IMR-90 (cell line): ENCODE results near the gene LLCFC1. TPM values are rescaled to one million over a fixed set of nuclear protein-coding genes. Genes with fewer than 3 reads are reported as not detected.

Experiments
- ATAC-seq: fragments of 200-7000 bp; cut with Tn5 transposase; 2 replicates; pipeline ENCODE4 v1.9.1; 2020; ENCODE audit warnings: low read depth, mild to moderate bottlenecking, moderate library complexity
- BruUV-seq: library from RNA; stranded (reverse); fragments of 400-500 nt; replicated peaks from 2 replicates; lab custom pipeline; 2021; lab: Mats Ljungman, UMichigan
- CTCF ChIA-PET: fragments of 300-600 bp; formaldehyde crosslinking; extraction: SDS; loops from one replicate; lab custom pipeline; 2021; ENCODE audit warnings: antibody characterized with exemption; lab: Yijun Ruan, JAX
- POLR2A ChIA-PET: fragments of 300-600 bp; sonication (Branson Sonifier 250); formaldehyde crosslinking; loops from one replicate; lab custom pipeline; 2022; ENCODE audit warnings: antibody characterized with exemption; ENCODE audit not compliant: unreplicated experiment; lab: Charles Lee
- DNase-seq: peaks from one replicate; pipeline ENCODE4 v3.0.0; 2013
- H2AFZ ChIP-seq: replicated peaks from 2 replicates; pipeline ENCODE3; 2013; ENCODE audit warnings: low read length, mild to moderate bottlenecking; ENCODE audit not compliant: poor library complexity
- H2AK5ac ChIP-seq: 2 replicates; pipeline ENCODE4 v1.6.1; 2013; ENCODE audit warnings: low read depth, low read length, inconsistent platforms
- H2AK9ac ChIP-seq: replicated peaks from 2 replicates; pipeline ENCODE3; 2013; ENCODE audit warnings: mild to moderate bottlenecking, low read depth, low read length, moderate library complexity; ENCODE audit not compliant: poor library complexity
- H2BK120ac ChIP-seq: 2 replicates; pipeline ENCODE4 v1.6.1; 2013; ENCODE audit warnings: low read depth, low read length, inconsistent platforms
- H2BK15ac ChIP-seq: 3 replicates; pipeline ENCODE4 v1.6.1; 2013; ENCODE audit warnings: low read depth, low read length, inconsistent platforms
- H2BK20ac ChIP-seq: 2 replicates; pipeline ENCODE4 v1.6.1; 2013; ENCODE audit warnings: low read depth, mild to moderate bottlenecking, inconsistent platforms, low read length, moderate library complexity
- H2BK5ac ChIP-seq: 2 replicates; pipeline ENCODE4 v1.6.1; 2013; ENCODE audit warnings: mild to moderate bottlenecking, low read depth, low read length, inconsistent platforms; ENCODE audit not compliant: poor library complexity, severe bottlenecking
- H3K14ac ChIP-seq: replicated peaks from 2 replicates; pipeline ENCODE4 v1.6.1; 2013; ENCODE audit warnings: low read depth, low read length, inconsistent platforms
- H3K18ac ChIP-seq: 2 replicates; pipeline ENCODE4 v1.6.1; 2013; ENCODE audit warnings: low read depth, low read length, control low read depth
- H3K23ac ChIP-seq: 2 replicates; pipeline ENCODE4 v1.6.1; 2013; ENCODE audit warnings: low read depth, low read length, inconsistent platforms
- H3K27ac ChIP-seq: 2 replicates; pipeline ENCODE4 v1.5.1; 2013; ENCODE audit warnings: mild to moderate bottlenecking, control low read depth, low read length; ENCODE audit not compliant: insufficient read depth
- H3K27me3 ChIP-seq: 2 replicates; pipeline ENCODE4 v1.6.1; 2013; ENCODE audit warnings: low read length; ENCODE audit not compliant: control insufficient read depth, insufficient read depth
- H3K36me3 ChIP-seq: 2 replicates; pipeline ENCODE4 v1.6.1; 2013; ENCODE audit warnings: low read length, mixed read lengths; ENCODE audit not compliant: control insufficient read depth, insufficient read depth
- H3K4ac ChIP-seq: 2 replicates; pipeline ENCODE4 v1.6.1; 2013; ENCODE audit warnings: low read depth, low read length, inconsistent platforms
- H3K4me1 ChIP-seq: 2 replicates; pipeline ENCODE4 v1.6.1; 2013; ENCODE audit warnings: low read length, mixed read lengths; ENCODE audit not compliant: control insufficient read depth, insufficient read depth
- H3K4me2 ChIP-seq: 2 replicates; pipeline ENCODE4 v1.6.1; 2013; ENCODE audit warnings: low read depth, mild to moderate bottlenecking, control low read depth, low read length, moderate library complexity
- H3K4me3 ChIP-seq: 2 replicates; pipeline ENCODE4 v1.5.1; 2013; ENCODE audit warnings: low read depth, mild to moderate bottlenecking, control low read depth, low read length, moderate library complexity; ENCODE audit not compliant: insufficient read depth
- H3K56ac ChIP-seq: 2 replicates; pipeline ENCODE4 v1.6.1; 2013; ENCODE audit warnings: low read length, inconsistent platforms; ENCODE audit not compliant: insufficient read depth; ENCODE audit errors: extremely low read depth
- H3K79me1 ChIP-seq, 2 experiments: 2 replicates each; pipeline ENCODE4 v1.6.1; 2013; ENCODE audit warnings: low read length in 2 of 2, inconsistent platforms in 1 of 2, low read depth in 1 of 2
- H3K9ac ChIP-seq: 2 replicates; pipeline ENCODE4 v1.6.1; 2013; ENCODE audit warnings: low read depth, low read length, control low read depth
- H3K9me1 ChIP-seq: 2 replicates; pipeline ENCODE4 v1.6.1; 2013; ENCODE audit warnings: low read length, inconsistent platforms; ENCODE audit not compliant: insufficient read depth
- H3K9me3 ChIP-seq: 2 replicates; pipeline ENCODE4 v1.6.1; 2013; ENCODE audit warnings: low read length; ENCODE audit not compliant: control insufficient read depth, insufficient read depth
- H4K20me1 ChIP-seq: 2 replicates; pipeline ENCODE4 v1.6.1; 2013; ENCODE audit warnings: low read length, inconsistent platforms; ENCODE audit not compliant: insufficient read depth
- H4K5ac ChIP-seq: 2 replicates; pipeline ENCODE4 v1.6.1; 2013; ENCODE audit warnings: mild to moderate bottlenecking, low read depth, low read length, control low read depth
- H4K8ac ChIP-seq, 2 experiments: 2 replicates each; pipeline ENCODE4 v1.6.1; 2013; ENCODE audit warnings: low read depth in 2 of 2, low read length in 2 of 2, control low read depth in 1 of 2, inconsistent platforms in 1 of 2
- H4K91ac ChIP-seq: 2 replicates; pipeline ENCODE4 v1.6.1; 2013; ENCODE audit warnings: low read depth, low read length, inconsistent platforms; ENCODE audit not compliant: insufficient read depth
- BHLHE40 ChIP-seq: fragments of 150-350 bp; IDR thresholded peaks from 2 replicates; pipeline ENCODE4 v1.6.1; 2016; ENCODE audit warnings: mild to moderate bottlenecking, low read depth, low read length
- CEBPB ChIP-seq: IDR thresholded peaks from 2 replicates; pipeline ENCODE4 v1.6.1; 2012; ENCODE audit warnings: low read depth, low read length, improper control_type of control experiment
- MAZ ChIP-seq: IDR thresholded peaks from 2 replicates; pipeline ENCODE4 v1.6.1; 2012; ENCODE audit warnings: low read depth, mild to moderate bottlenecking, low read length, improper control_type of control experiment, moderate library complexity, borderline replicate concordance
- NFE2L2 ChIP-seq: fragments of 150-350 bp; IDR thresholded peaks from 2 replicates; pipeline ENCODE4 v1.6.1; 2016; ENCODE audit warnings: low read depth, mild to moderate bottlenecking, low read length
- RCOR1 ChIP-seq: IDR thresholded peaks from 2 replicates; pipeline ENCODE4 v1.6.1; 2012; ENCODE audit warnings: mild to moderate bottlenecking, low read length, improper control_type of control experiment; ENCODE audit not compliant: insufficient replicate concordance
- RFX5 ChIP-seq: IDR thresholded peaks from 2 replicates; pipeline ENCODE4 v1.8.0; 2012; ENCODE audit warnings: low read depth, mild to moderate bottlenecking, low read length, moderate library complexity
- WGBS, 2 experiments: methylation state at CpG; one replicate each; pipeline versions ENCODE4 v1.1.5 to v1.1.7; 2013; ENCODE audit warnings: missing lambda C conversion rate in 2 of 2; ENCODE audit not compliant: insufficient read length in 1 of 2; ENCODE audit errors: extremely low coverage in 2 of 2; 5-methylcytosine and 5-hydroxymethylcytosine counted together
- dilution Hi-C: fragments of 300-500 bp; cut with HindIII; formaldehyde crosslinking; loops from one replicate; pipeline ENCODE4 v1.14.3; 2018; ENCODE audit warnings: low sequenced_read_pairs; ENCODE audit not compliant: unreplicated experiment
- in situ Hi-C: fragments of 300-500 bp; cut with MboI; formaldehyde crosslinking; loops from 3 replicates; pipeline ENCODE4 v1.14.3; 2019; ENCODE audit warnings: low sequenced_read_pairs, inconsistent platforms, mixed read lengths
- intact Hi-C: fragments of 100-400 bp; cut with micrococcal nuclease; formaldehyde crosslinking; loops from 2 replicates; pipeline ENCODE4 v1.10.0; 2022
- polyA plus RNA-seq, 3 experiments: library from polyadenylated mRNA; depleted of rRNA; stranded (reverse); fragments of >200 nt; gene quantifications; 2 replicates each; pipeline ENCODE4 v1.2.3, GENCODE V29; 2012; ENCODE audit warnings: low replicate concordance in 1 of 3
- total RNA-seq: library from RNA; depleted of rRNA; stranded (reverse); fragments of >200 nt; gene quantifications from 2 replicates; pipeline ENCODE4 v1.2.3, GENCODE V29; 2012
- TF ChIP-seq, protein P1 (sequence below): conservative IDR thresholded peaks from 2 replicates; pipeline ENCODE4 v1.5.1; 2012; ENCODE audit warnings: mild to moderate bottlenecking, low read depth, low read length, improper control_type of control experiment

LLCFC1 gene
- total and polyA plus RNA-seq, 2 of the 4 experiments (the other 2 are of a cell fraction): not detected

DNA sequence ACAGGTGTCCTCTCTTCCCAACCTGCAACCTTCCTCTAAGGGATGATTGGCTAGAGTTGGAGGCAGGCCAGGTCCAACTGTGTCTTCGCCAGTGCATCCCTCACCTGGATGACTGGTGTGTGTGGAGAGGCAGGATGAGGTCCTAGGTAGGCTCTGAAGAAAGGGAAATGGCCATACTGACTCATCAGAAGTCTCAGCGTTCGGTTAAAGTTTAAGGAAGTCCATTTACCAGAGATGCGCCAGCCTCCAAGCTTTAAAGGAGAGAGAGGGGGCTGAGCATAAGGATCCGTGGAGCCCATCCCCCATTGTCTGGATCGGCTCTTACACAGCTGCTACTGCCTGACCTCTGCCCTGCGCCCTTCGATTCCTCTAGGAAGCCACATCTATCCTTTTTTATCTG, 18.4 kb downstream of the LLCFC1 start:
- no peak overlapping the region for H3K4me2 ChIP-seq
- H2BK20ac ChIP-seq: no peak overlapping the region
- no peaks in the 10 kb centered on the region for H4K20me1 ChIP-seq
- no peaks in the 10 kb centered on the region for H3K27me3 ChIP-seq
- no peak overlapping the region for H3K14ac ChIP-seq
- no peak overlapping the region for H3K4ac ChIP-seq
- no peak overlapping the region for H3K9ac ChIP-seq
- H3K4me1 ChIP-seq: no peaks in the 10 kb centered on the region
- H4K91ac ChIP-seq: no peak overlapping the region
- no peaks in the 10 kb centered on the region for H3K36me3 ChIP-seq
- no peak overlapping the region for H3K56ac ChIP-seq
- no peak overlapping the region for H3K27ac ChIP-seq
- no TSS peak for BruUV-seq
- H4K8ac ChIP-seq: no peak overlapping the region
- H2BK15ac ChIP-seq: no peak overlapping the region
- peaks cover 9% of the 10 kb centered on the region; the same call in 1 of the 2 replicates for H3K9me3 ChIP-seq
- no CpG with 5 or more reads among the region's 8 CpGs for WGBS, 2 experiments
- dilution Hi-C loops: no loop called here
- H3K23ac ChIP-seq: no peak overlapping the region
- H2AFZ ChIP-seq: no peak overlapping the region
- H3K79me1 ChIP-seq: no peaks in the 10 kb centered on the region
- no peak overlapping the region for H3K18ac ChIP-seq
- no peak overlapping the region for H2AK9ac ChIP-seq
- POLR2A ChIA-PET: no interaction called here
- H2BK120ac ChIP-seq: no peak overlapping the region
- in situ Hi-C loops: no loop called here
- no peak for ATAC-seq
- H3K4me3 ChIP-seq: no peak overlapping the region
- no peak for DNase-seq
- H4K5ac ChIP-seq: no peak overlapping the region
- intact Hi-C loops: no loop called here
- H2AK5ac ChIP-seq: no peak overlapping the region
- H3K9me1 ChIP-seq: no peaks in the 10 kb centered on the region
- no peak for TF ChIP-seq BHLHE40
- no peak for TF ChIP-seq NFE2L2
- no peak for TF ChIP-seq CEBPB
- TF ChIP-seq, protein P1, sequence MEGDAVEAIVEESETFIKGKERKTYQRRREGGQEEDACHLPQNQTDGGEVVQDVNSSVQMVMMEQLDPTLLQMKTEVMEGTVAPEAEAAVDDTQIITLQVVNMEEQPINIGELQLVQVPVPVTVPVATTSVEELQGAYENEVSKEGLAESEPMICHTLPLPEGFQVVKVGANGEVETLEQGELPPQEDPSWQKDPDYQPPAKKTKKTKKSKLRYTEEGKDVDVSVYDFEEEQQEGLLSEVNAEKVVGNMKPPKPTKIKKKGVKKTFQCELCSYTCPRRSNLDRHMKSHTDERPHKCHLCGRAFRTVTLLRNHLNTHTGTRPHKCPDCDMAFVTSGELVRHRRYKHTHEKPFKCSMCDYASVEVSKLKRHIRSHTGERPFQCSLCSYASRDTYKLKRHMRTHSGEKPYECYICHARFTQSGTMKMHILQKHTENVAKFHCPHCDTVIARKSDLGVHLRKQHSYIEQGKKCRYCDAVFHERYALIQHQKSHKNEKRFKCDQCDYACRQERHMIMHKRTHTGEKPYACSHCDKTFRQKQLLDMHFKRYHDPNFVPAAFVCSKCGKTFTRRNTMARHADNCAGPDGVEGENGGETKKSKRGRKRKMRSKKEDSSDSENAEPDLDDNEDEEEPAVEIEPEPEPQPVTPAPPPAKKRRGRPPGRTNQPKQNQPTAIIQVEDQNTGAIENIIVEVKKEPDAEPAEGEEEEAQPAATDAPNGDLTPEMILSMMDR: no peak
- TF ChIP-seq RCOR1: no peak
- TF ChIP-seq MAZ: no peak
- no peak for TF ChIP-seq RFX5
- CTCF ChIA-PET: interaction anchor here (0.6 kb wide), 1 partner anchor 46 kb away, joined by 3 read pairs; no protein-coding TSS in a partner anchor
- H2BK5ac ChIP-seq: no peak overlapping the region
